GM12891 (cell line): ENCODE measurements around the gene OTOG.

Source experiments
- DNase-seq: peaks from one replicate; pipeline ENCODE4 v3.0.0; 2011; ENCODE audit warnings: low spot score; ENCODE audit not compliant: insufficient read length
- FAIRE-seq: peaks from 2 replicates; lab custom pipeline; 2011; peaks lifted over from hg19 to GRCh38; lab: Jason Lieb, UNC
- PAX5 ChIP-seq: IDR thresholded peaks from 2 replicates; pipeline ENCODE4 v1.6.1; 2011; ENCODE audit warnings: low read length, moderate library complexity, mild to moderate bottlenecking; ENCODE audit not compliant: insufficient read depth, severe bottlenecking
- POLR2A ChIP-seq: IDR thresholded peaks from 2 replicates; pipeline ENCODE4 v1.6.1; 2011; ENCODE audit warnings: low read depth, low read length, control low read depth
- POLR2AphosphoS5 ChIP-seq: IDR thresholded peaks from 2 replicates; pipeline ENCODE4 v1.6.1; 2011; ENCODE audit warnings: low read depth, low read length, control low read depth
- POU2F2 ChIP-seq: IDR thresholded peaks from 2 replicates; pipeline ENCODE4 v1.6.1; 2011; ENCODE audit warnings: low read depth, mild to moderate bottlenecking, control low read depth, low read length, moderate library complexity
- SPI1 ChIP-seq: IDR thresholded peaks from 2 replicates; pipeline ENCODE4 v1.6.1; 2011; ENCODE audit warnings: low read depth, low read length, control low read depth
- TAF1 ChIP-seq: IDR thresholded peaks from 2 replicates; pipeline ENCODE4 v1.6.1; 2011; ENCODE audit warnings: low read depth, low read length, control low read depth

Gene OTOG

DNA sequence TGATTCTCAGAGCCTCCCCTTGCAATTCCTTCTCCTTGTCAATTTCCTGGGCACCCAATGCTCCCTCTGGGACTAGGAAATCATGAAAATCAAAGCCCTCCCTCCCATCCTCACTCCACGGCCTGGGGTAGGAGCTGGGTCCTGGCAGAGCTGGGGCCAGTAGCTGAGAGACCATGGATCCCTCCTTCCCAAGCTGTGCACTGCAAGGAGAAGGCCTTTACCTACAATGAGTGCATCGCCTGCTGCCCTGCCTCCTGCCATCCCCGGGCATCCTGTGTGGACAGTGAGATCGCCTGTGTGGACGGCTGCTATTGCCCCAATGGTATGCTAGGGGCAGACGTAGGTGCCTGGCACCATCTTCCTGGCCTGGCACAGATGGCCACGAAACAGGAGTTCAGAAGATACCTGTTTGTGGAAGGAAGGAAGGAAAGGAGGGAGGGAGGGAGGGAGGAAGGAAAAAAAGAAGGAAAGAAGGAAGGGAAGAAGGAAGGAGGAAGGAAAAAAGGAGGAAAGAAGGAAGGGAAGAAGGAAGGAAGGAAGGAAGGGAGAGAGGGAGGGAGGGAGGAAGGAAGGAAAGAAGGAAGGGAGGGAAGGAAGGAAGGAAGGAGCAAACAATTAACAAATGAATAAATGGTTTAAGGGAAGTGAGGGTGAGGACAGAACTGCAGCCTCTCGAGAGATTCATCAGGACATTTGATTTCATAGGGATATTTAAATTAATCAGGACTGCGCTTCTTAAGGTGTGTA is 12.5 kb downstream of the OTOG start:
- FAIRE-seq (no peak), DNase-seq (no peak)
- no peak for TF ChIP-seq PAX5
- no peak for TF ChIP-seq TAF1
- no peak for TF ChIP-seq SPI1
- TF ChIP-seq POLR2AphosphoS5, result no peak
- no peak for TF ChIP-seq POU2F2
- TF ChIP-seq POLR2A, result no peak

DNA sequence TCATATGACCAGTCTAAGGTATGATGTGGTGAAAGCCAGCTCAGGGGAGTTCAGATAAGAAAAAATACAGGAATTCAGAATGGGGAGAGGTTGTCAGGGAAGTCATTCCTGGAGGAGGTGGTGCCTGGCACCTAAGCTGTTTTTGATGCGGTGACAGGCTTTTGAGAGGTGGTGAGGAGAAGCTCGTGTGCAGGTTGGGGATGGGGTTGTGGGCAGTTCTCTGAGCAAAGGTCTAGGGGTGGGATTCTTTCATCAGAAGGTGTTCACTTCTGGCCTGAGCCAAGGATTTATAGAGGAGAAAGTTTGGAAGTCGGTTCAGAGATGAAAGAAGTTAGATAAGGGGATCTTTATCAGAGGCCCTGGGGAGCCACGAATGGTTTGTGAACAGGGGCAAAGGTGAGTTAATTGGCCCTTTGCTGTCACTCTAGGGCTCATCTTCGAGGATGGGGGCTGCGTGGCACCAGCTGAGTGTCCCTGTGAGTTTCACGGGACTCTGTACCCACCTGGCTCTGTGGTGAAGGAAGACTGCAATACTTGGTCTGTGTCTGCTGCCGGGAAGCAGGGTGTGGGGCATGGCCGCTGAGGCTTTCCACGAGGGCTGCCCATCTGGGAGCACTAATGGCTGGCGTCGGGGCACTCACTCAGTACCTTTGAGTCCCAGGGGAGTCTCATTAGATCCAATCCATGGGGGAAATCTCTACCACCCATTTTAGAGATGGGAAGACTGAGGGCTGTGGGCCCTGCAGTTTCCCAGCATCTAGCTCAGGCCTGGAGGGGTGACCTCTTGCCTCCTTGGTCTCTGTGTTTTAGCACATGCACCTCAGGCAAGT is 13.4 kb downstream of the OTOG start:
- TF ChIP-seq TAF1, result no peak
- no peak for TF ChIP-seq PAX5
- TF ChIP-seq POU2F2, result no peak
- no peak for TF ChIP-seq POLR2AphosphoS5
- TF ChIP-seq SPI1, result no peak
- TF ChIP-seq POLR2A, result no peak
- FAIRE-seq, result no peak
- no peak for DNase-seq

- TF ChIP-seq POLR2AphosphoS5, result no peak
- TF ChIP-seq PAX5, result no peak
- TF ChIP-seq TAF1, result no peak
- TF ChIP-seq POLR2A, result no peak
- no peak for TF ChIP-seq SPI1
- TF ChIP-seq POU2F2, result no peak
- FAIRE-seq (no peak), DNase-seq (no peak)
Observed at GRCh38 chr11:17561111-17561415, 14.0 kb downstream of the OTOG start.

- DNase-seq (no peak), FAIRE-seq (no peak)
- TF ChIP-seq POU2F2, result no peak
- no peak for TF ChIP-seq PAX5
Observed at GRCh38 chr11:17561526-17561925, 14.5 kb downstream of the OTOG start.

DNA sequence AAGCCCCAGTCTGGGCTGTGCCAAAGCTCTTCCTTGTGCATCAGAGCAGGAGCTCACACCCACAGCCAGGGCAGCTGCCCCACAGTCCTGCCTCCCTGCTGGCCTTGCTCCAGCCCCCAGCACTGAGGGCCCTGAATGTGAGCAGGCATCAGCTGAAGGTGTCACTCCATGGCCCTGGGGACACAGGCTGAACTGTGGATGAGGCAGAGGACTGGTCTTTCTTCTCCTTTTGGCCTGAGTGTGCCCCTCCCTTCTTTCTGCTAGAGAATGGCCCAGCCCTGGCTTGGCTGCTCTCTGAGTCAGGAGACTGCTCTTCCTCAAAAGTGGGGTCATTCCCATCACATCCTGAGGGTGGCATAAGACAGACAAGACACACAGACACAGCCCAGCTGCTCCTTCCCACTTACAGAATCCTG is 16.2 kb downstream of the OTOG start:
- no peak for DNase-seq

GRCh38 chr11:17563961-17564686 is 17.1 kb downstream of the OTOG start:
- TF ChIP-seq POLR2A, result no peak
- TF ChIP-seq TAF1, result no peak
- no peak for TF ChIP-seq PAX5
- no peak for TF ChIP-seq POLR2AphosphoS5
- no peak for TF ChIP-seq SPI1
- no peak for TF ChIP-seq POU2F2
- no peak for FAIRE-seq
- no peak for DNase-seq

More for the DNA sequence above, 16.2 kb downstream of the OTOG start:
- no peak for FAIRE-seq
- TF ChIP-seq POLR2AphosphoS5 (no peak), POLR2A (no peak), TAF1 (no peak), SPI1 (no peak), POU2F2 (no peak), PAX5 (no peak)

DNA sequence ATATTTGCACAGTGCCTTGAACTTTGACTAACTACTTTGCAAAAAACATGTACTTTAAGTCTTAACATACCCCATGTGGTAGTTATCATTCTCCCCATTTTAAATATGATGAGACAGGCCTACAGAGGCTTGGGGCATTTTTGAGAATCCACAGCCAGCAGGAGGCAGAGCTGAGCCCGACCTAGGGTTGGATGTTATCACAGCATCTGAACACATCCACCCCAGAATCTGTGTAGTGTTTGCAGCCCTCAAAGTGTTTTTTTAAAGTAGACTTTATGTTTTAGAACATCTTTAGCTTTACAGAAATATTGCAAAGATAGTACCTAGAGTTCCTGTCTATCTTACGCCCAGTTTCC is 17.6 kb downstream of the OTOG start:
- DNase-seq (no peak), FAIRE-seq (no peak)
- TF ChIP-seq TAF1, result no peak
- TF ChIP-seq POU2F2, result no peak
- no peak for TF ChIP-seq PAX5
- no peak for TF ChIP-seq SPI1
- TF ChIP-seq POLR2AphosphoS5, result no peak
- no peak for TF ChIP-seq POLR2A

DNA sequence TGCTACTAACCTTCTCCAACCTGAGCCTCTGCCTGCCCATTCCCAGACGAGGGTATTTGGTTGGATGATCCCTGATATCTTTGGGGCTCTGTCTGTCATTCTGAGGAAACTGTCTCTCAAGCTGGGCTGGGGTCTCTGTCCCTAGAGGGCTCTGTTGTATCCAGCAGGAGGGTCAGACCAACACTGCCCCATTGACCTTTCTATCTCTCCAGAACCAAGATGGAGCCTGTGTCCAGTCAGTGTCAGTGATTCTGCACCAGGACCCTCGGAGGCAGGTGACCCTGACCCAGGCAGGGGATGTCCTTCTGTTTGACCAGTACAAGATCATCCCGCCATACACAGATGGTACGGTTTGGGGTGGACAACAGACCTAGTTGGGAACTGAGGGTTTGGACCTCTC is 21.9 kb downstream of the OTOG start:
- TF ChIP-seq POLR2A (no peak), POU2F2 (no peak), PAX5 (no peak), POLR2AphosphoS5 (no peak), SPI1 (no peak), TAF1 (no peak)
- FAIRE-seq (no peak), DNase-seq (no peak)

GRCh38 chr11:17570034-17570433 is 23.0 kb downstream of the OTOG start:
- no peak for FAIRE-seq
- no peak for DNase-seq
- TF ChIP-seq POLR2AphosphoS5 (no peak), TAF1 (no peak), POLR2A (no peak), PAX5 (no peak), SPI1 (no peak), POU2F2 (no peak)
